HepG2 (cell line): ENCODE results near the gene BICRA. TPM values are rescaled to one million over a fixed set of nuclear protein-coding genes. Genes with fewer than 3 reads are reported as not detected.

Experiments
- AKAP8 ChIP-seq: sonication (generic); formaldehyde crosslinking; IDR thresholded peaks from 2 replicates; pipeline ENCODE4 v1.5.1; 2020; ENCODE audit warnings: mild to moderate bottlenecking, missing genetic modification reagents
- ARID3A ChIP-seq: IDR thresholded peaks from 2 replicates; pipeline ENCODE4 v1.6.1; 2012; ENCODE audit warnings: low read depth, low read length, improper control_type of control experiment
- CBX5 ChIP-seq: sonication (generic); formaldehyde crosslinking; IDR thresholded peaks from 2 replicates; pipeline ENCODE4 v1.4.0; 2020; ENCODE audit warnings: missing genetic modification reagents, borderline replicate concordance
- EZH2 ChIP-seq: conservative IDR thresholded peaks from 2 replicates; pipeline ENCODE4 v1.6.1; 2012; ENCODE audit warnings: mild to moderate bottlenecking, low read depth, low read length, moderate library complexity
- FOSL1 ChIP-seq: sonication (generic); formaldehyde crosslinking; IDR thresholded peaks from 2 replicates; pipeline ENCODE4 v1.9.0; 2021; ENCODE audit warnings: missing genetic modification reagents, borderline replicate concordance
- HMGXB4 ChIP-seq, 2 experiments: sonication (generic) in 1 of 2; formaldehyde crosslinking in 1 of 2; IDR thresholded peaks; 2 replicates each; pipeline versions ENCODE4 v1.4.0 to v1.6.1; 2018 to 2020; ENCODE audit warnings: missing genetic modification reagents in 2 of 2, borderline replicate concordance in 1 of 2, low read depth in 1 of 2, mild to moderate bottlenecking in 1 of 2, missing biosample characterization in 1 of 2
- KAT2B ChIP-seq: fragments of 150-350 bp; IDR thresholded peaks from 2 replicates; pipeline ENCODE4 v1.6.1; 2014; ENCODE audit warnings: low read depth, low read length, borderline replicate concordance
- KLF6 ChIP-seq: IDR thresholded peaks from 2 replicates; pipeline ENCODE4 v1.8.0; 2016; ENCODE audit warnings: missing biosample characterization, missing genetic modification reagents
- MAX ChIP-seq: IDR thresholded peaks from 2 replicates; pipeline ENCODE4 v1.6.1; 2012; ENCODE audit warnings: inconsistent platforms
- MBD4 ChIP-seq: IDR thresholded peaks from 2 replicates; pipeline ENCODE4 v1.6.1; 2012; ENCODE audit warnings: low read length, inconsistent platforms, borderline replicate concordance
- MLXIP ChIP-seq: sonication (generic); formaldehyde crosslinking; IDR thresholded peaks from 2 replicates; pipeline ENCODE4 v1.9.0; 2021; ENCODE audit warnings: missing genetic modification reagents, borderline replicate concordance
- NFKB2 ChIP-seq: sonication (generic); formaldehyde crosslinking; IDR thresholded peaks from 2 replicates; pipeline ENCODE4 v1.4.0; 2020; ENCODE audit warnings: missing genetic modification reagents, borderline replicate concordance
- POLR2AphosphoS5 ChIP-seq: IDR thresholded peaks from 2 replicates; pipeline ENCODE4 v1.6.1; 2012; ENCODE audit warnings: low read depth, low read length
- RAD51 ChIP-seq: fragments of 450-650 bp; IDR thresholded peaks from 2 replicates; pipeline ENCODE4 v1.6.1; 2016; ENCODE audit warnings: borderline replicate concordance
- SMARCE1 ChIP-seq: fragments of 450-650 bp; IDR thresholded peaks from 2 replicates; pipeline ENCODE4 v1.6.1; 2017; ENCODE audit warnings: borderline replicate concordance
- TFAP4 ChIP-seq: sonication (generic); IDR thresholded peaks from 2 replicates; pipeline ENCODE4 v1.6.1; 2016; ENCODE audit warnings: low read depth, borderline replicate concordance
- TMF1 ChIP-seq: sonication (generic); formaldehyde crosslinking; IDR thresholded peaks from 2 replicates; pipeline ENCODE4 v1.8.1; 2022; ENCODE audit warnings: low read depth, missing genetic modification reagents
- YY1 ChIP-seq: IDR thresholded peaks from 2 replicates; pipeline ENCODE4 v1.6.1; 2011; ENCODE audit warnings: low read length, low read depth, moderate library complexity, mild to moderate bottlenecking; ENCODE audit not compliant: insufficient read depth, insufficient replicate concordance
- ZNF253 ChIP-seq: sonication (generic); formaldehyde crosslinking; IDR thresholded peaks from 2 replicates; pipeline ENCODE4 v1.8.0; 2022; ENCODE audit warnings: mild to moderate bottlenecking, missing genetic modification reagents, borderline replicate concordance
- ZNF33B ChIP-seq: sonication (generic); formaldehyde crosslinking; IDR thresholded peaks from 2 replicates; pipeline ENCODE4 v1.5.1; 2020; ENCODE audit warnings: mild to moderate bottlenecking, missing genetic modification reagents
- ZNF720 ChIP-seq: sonication (generic); formaldehyde crosslinking; IDR thresholded peaks from 2 replicates; pipeline ENCODE4 v1.4.0; 2020; ENCODE audit warnings: missing genetic modification reagents
- ZNF841 ChIP-seq: sonication (generic); formaldehyde crosslinking; IDR thresholded peaks from 2 replicates; pipeline ENCODE4 v1.8.1; 2023; ENCODE audit warnings: missing genetic modification reagents, borderline replicate concordance
- polyA plus RNA-seq, 8 experiments: library from polyadenylated mRNA; depleted of rRNA in 3 of 8; stranded (reverse) in 7 of 8; unstranded in 1 of 8; fragments of >200 nt; fragmentation: Illumina TruSeq in 4 of 8; extraction: Trizol in 4 of 8; gene quantifications; 2 replicates each; pipeline versions ENCODE4 v1.2.1 to v1.2.3, GENCODE V29; 2011 to 2016; ENCODE audit warnings: low read depth in 4 of 8, missing spikeins in 1 of 8, mixed read lengths in 1 of 8; ENCODE audit not compliant: insufficient read depth in 1 of 8
- total RNA-seq, 5 experiments: library from RNA; depleted of rRNA; stranded (reverse); fragments of >200 nt; fragmentation: Illumina TruSeq; extraction: Trizol; gene quantifications; 2 replicates each; pipeline ENCODE4 v1.2.3, GENCODE V29; 2016; ENCODE audit warnings: low read depth in 1 of 5

The BICRA gene
- total and polyA plus RNA-seq, 2 of the 13 experiments (the other 11 are each of a cell fraction or from before 2014, with no cell fraction given), result 0.55 to 0.71 TPM

GRCh38 chr19:47600246-47601179 lies 8.4 kb upstream of the BICRA start (continued):
- TF ChIP-seq HMGXB4 (CRISPR knock-in tag; IDR thresholded peaks at IDR 0.05; ENCODE audit: borderline replicate concordance in 1 of 2, low read depth in 1 of 2), result peak; percentile 68 to 70; a peak in 3 of 4 replicates
- no peak for TF ChIP-seq ZNF841 (CRISPR knock-in tag)
- no peak for TF ChIP-seq RAD51
- TF ChIP-seq ZNF720 (CRISPR knock-in tag), result no peak
- TF ChIP-seq TFAP4, result peak; percentile 26; the same call in 1 of the 2 replicates
- no peak for TF ChIP-seq MLXIP (CRISPR knock-in tag)
- no peak for TF ChIP-seq TMF1 (CRISPR knock-in tag)
- TF ChIP-seq EZH2, result no peak
- TF ChIP-seq CBX5 (CRISPR knock-in tag), result no peak
- peak; percentile 13; the same call in 1 of the 2 replicates for TF ChIP-seq ARID3A
- no peak for TF ChIP-seq MBD4
- TF ChIP-seq YY1, result no peak
- no peak for TF ChIP-seq AKAP8 (CRISPR knock-in tag)
- TF ChIP-seq KLF6 (CRISPR knock-in tag), result 0 out of 2 replicates have a peak, but pooled peaks have one; percentile 41
- TF ChIP-seq NFKB2 (CRISPR knock-in tag), result no peak
- TF ChIP-seq ZNF33B (CRISPR knock-in tag), result peak; percentile 38; the same call in 1 of the 2 replicates
- TF ChIP-seq SMARCE1, result no peak
- no peak for TF ChIP-seq FOSL1
- TF ChIP-seq ZNF253 (CRISPR knock-in tag), result no peak
- peak; percentile 33; the same call in 1 of the 2 replicates for TF ChIP-seq MAX
- TF ChIP-seq KAT2B, result no peak
- TF ChIP-seq POLR2AphosphoS5, result peak; percentile 55
